GM19452 (cell line): ENCODE data around the gene KAT6B.

Source experiments
- ATAC-seq: cut with Tn5 transposase; IDR thresholded peaks from one replicate; pipeline ENCODE4 v1.9.1; 2021; ENCODE audit not compliant: unreplicated experiment

The KAT6B gene

GRCh38 chr10:75058161-75058560 is 231.8 kb downstream of the KAT6B start:
- ATAC-seq, result no peak

GRCh38 chr10:75061709-75062505 is 235.5 kb downstream of the KAT6B start:
- ATAC-seq, result no peak

- ATAC-seq, result no peak
These were observed 236.3 kb downstream of the KAT6B start for GRCh38 chr10:75062506-75063299.

- no peak for ATAC-seq
These were observed 237.2 kb downstream of the KAT6B start for GRCh38 chr10:75063461-75064230.

- no peak for ATAC-seq
These were observed 238.7 kb downstream of the KAT6B start for GRCh38 chr10:75065076-75065475.

- no peak for ATAC-seq
These were observed 239.9 kb downstream of the KAT6B start for GRCh38 chr10:75066271-75066670.

GRCh38 chr10:75067272-75067671 is 240.9 kb downstream of the KAT6B start:
- ATAC-seq, result no peak

GRCh38 chr10:75068523-75068922 is 242.1 kb downstream of the KAT6B start:
- no peak for ATAC-seq

GRCh38 chr10:75070476-75070875 is 244.1 kb downstream of the KAT6B start:
- ATAC-seq, result no peak

GRCh38 chr10:75070961-75071428 is 244.6 kb downstream of the KAT6B start:
- no peak for ATAC-seq

GRCh38 chr10:75071756-75072155 is 245.4 kb downstream of the KAT6B start:
- ATAC-seq, result no peak

GRCh38 chr10:75072727-75073126 is 246.3 kb downstream of the KAT6B start:
- ATAC-seq, result no peak

- ATAC-seq, result no peak
These were observed 247.0 kb downstream of the KAT6B start for GRCh38 chr10:75073442-75073841.

- no peak for ATAC-seq
These were observed 248.5 kb downstream of the KAT6B start for GRCh38 chr10:75074711-75075445.

GRCh38 chr10:75076348-75076747 is 249.9 kb downstream of the KAT6B start:
- no peak for ATAC-seq

- ATAC-seq, result no peak
These were observed 253.2 kb downstream of the KAT6B start for GRCh38 chr10:75079436-75080083.

GRCh38 chr10:75080554-75080953 is 254.2 kb downstream of the KAT6B start:
- no peak for ATAC-seq

GRCh38 chr10:75081379-75081778 is 255.0 kb downstream of the KAT6B start:
- no peak for ATAC-seq
